Ishikawa (cell line): ENCODE results near the gene DAZAP1.

ENCODE experiments used
- CEBPB ChIP-seq: IDR thresholded peaks from 2 replicates; pipeline ENCODE4 v1.6.1; 2012
- CREB1 ChIP-seq: IDR thresholded peaks from 2 replicates; pipeline ENCODE4 v1.6.1; 2012; ENCODE audit warnings: low read depth
- EGR1 ChIP-seq: IDR thresholded peaks from 2 replicates; pipeline ENCODE4 v1.6.1; 2012
- EP300 ChIP-seq: IDR thresholded peaks from 2 replicates; pipeline ENCODE4 v1.6.1; 2012; ENCODE audit warnings: borderline replicate concordance
- FOXM1 ChIP-seq: IDR thresholded peaks from 2 replicates; pipeline ENCODE4 v1.6.1; 2012; ENCODE audit warnings: low read depth, borderline replicate concordance
- MAX ChIP-seq: IDR thresholded peaks from 2 replicates; pipeline ENCODE4 v1.6.1; 2012
- NFIC ChIP-seq: IDR thresholded peaks from 2 replicates; pipeline ENCODE4 v1.6.1; 2012
- RAD21 ChIP-seq: IDR thresholded peaks from 2 replicates; pipeline ENCODE4 v1.6.1; 2012; ENCODE audit warnings: low read depth
- TAF1 ChIP-seq: IDR thresholded peaks from 2 replicates; pipeline ENCODE4 v1.6.1; 2012; ENCODE audit warnings: low read depth, mild to moderate bottlenecking
- TEAD4 ChIP-seq: IDR thresholded peaks from 2 replicates; pipeline ENCODE4 v1.6.1; 2012
- USF1 ChIP-seq: IDR thresholded peaks from 2 replicates; pipeline ENCODE4 v1.6.1; 2012
- YY1 ChIP-seq: IDR thresholded peaks from 2 replicates; pipeline ENCODE4 v1.6.1; 2012; ENCODE audit warnings: low read depth
- TF ChIP-seq, protein P1 (sequence below): IDR thresholded peaks from 2 replicates; pipeline ENCODE4 v1.6.1; 2012; ENCODE audit warnings: low read depth, mild to moderate bottlenecking

DNA sequence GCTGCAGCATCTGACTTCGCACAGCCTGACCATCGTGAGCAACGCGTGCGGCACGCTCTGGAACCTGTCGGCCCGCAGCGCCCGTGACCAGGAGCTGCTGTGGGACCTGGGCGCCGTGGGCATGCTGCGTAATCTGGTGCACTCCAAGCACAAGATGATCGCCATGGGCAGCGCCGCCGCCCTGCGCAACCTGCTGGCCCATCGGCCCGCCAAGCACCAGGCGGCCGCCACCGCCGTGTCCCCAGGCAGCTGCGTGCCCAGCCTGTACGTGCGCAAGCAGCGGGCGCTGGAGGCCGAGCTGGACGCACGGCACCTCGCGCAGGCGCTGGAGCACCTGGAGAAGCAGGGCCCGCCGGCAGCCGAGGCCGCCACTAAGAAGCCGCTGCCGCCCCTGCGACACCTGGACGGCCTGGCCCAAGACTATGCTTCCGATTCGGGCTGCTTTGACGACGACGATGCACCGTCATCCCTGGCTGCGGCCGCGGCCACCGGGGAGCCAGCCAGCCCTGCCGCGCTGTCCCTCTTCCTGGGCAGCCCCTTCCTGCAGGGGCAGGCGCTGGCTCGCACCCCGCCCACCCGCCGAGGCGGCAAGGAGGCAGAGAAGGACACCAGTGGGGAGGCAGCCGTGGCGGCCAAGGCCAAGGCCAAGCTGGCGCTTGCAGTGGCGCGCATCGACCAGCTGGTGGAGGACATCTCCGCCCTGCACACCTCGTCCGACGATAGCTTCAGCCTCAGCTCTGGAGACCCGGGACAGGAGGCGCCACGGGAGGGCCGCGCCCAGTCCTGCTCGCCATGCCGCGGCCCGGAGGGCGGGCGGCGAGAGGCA, 58.0 kb downstream of the DAZAP1 start:
- TF ChIP-seq YY1, result no peak
- TF ChIP-seq TAF1, result no peak
- TF ChIP-seq, protein P1, sequence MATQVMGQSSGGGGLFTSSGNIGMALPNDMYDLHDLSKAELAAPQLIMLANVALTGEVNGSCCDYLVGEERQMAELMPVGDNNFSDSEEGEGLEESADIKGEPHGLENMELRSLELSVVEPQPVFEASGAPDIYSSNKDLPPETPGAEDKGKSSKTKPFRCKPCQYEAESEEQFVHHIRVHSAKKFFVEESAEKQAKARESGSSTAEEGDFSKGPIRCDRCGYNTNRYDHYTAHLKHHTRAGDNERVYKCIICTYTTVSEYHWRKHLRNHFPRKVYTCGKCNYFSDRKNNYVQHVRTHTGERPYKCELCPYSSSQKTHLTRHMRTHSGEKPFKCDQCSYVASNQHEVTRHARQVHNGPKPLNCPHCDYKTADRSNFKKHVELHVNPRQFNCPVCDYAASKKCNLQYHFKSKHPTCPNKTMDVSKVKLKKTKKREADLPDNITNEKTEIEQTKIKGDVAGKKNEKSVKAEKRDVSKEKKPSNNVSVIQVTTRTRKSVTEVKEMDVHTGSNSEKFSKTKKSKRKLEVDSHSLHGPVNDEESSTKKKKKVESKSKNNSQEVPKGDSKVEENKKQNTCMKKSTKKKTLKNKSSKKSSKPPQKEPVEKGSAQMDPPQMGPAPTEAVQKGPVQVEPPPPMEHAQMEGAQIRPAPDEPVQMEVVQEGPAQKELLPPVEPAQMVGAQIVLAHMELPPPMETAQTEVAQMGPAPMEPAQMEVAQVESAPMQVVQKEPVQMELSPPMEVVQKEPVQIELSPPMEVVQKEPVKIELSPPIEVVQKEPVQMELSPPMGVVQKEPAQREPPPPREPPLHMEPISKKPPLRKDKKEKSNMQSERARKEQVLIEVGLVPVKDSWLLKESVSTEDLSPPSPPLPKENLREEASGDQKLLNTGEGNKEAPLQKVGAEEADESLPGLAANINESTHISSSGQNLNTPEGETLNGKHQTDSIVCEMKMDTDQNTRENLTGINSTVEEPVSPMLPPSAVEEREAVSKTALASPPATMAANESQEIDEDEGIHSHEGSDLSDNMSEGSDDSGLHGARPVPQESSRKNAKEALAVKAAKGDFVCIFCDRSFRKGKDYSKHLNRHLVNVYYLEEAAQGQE, result no peak
- TF ChIP-seq CREB1, result no peak
- TF ChIP-seq USF1, result no peak
- no peak for TF ChIP-seq EP300
- no peak for TF ChIP-seq TEAD4
- no peak for TF ChIP-seq EGR1
- no peak for TF ChIP-seq CEBPB
- TF ChIP-seq NFIC, result no peak
- TF ChIP-seq MAX, result peak; percentile 66
- peak; percentile 44; the same call in 1 of the 2 replicates for TF ChIP-seq RAD21
- TF ChIP-seq FOXM1, result no peak
